GM18499 (cell line): ENCODE results near the gene ABTB2.
"Not testable (repeated sequence)": the region's sequence is repeated elsewhere in the genome, so short reads cannot be mapped to it uniquely, and the experiment has no call there.

Experiments
- ATAC-seq: cut with Tn5 transposase; IDR thresholded peaks from one replicate; pipeline ENCODE4 v1.9.1; 2021; ENCODE audit warnings: moderate number of reproducible peaks; ENCODE audit not compliant: insufficient read depth, unreplicated experiment

ABTB2 gene

GRCh38 chr11:34357701-34358257, at the start of gene ABTB2:
ABTB2 (minus strand) TSS chr11:34358010.
- peak; percentile 66 for ATAC-seq

GRCh38 chr11:34407121-34407813, 49.5 kb upstream of the ABTB2 start:
- no peak for ATAC-seq

- ATAC-seq: no peak
Observed at GRCh38 chr11:34406413-34406812, 48.6 kb upstream of the ABTB2 start.

- no peak for ATAC-seq
Observed at GRCh38 chr11:34405079-34405858, 47.5 kb upstream of the ABTB2 start.

- no peak for ATAC-seq
Observed at GRCh38 chr11:34404280-34404679, 46.5 kb upstream of the ABTB2 start.

- no peak for ATAC-seq
Observed at GRCh38 chr11:34403431-34403830, 45.6 kb upstream of the ABTB2 start.

- ATAC-seq: no peak
Observed at GRCh38 chr11:34397811-34398210, 40.0 kb upstream of the ABTB2 start.

- ATAC-seq: no peak
Observed at GRCh38 chr11:34397120-34397519, 39.3 kb upstream of the ABTB2 start.

GRCh38 chr11:34395916-34396550, 38.2 kb upstream of the ABTB2 start:
- ATAC-seq: no peak

- no peak for ATAC-seq
Observed at GRCh38 chr11:34394771-34395300, 37.0 kb upstream of the ABTB2 start.

GRCh38 chr11:34387653-34388052, 29.8 kb upstream of the ABTB2 start:
- ATAC-seq: no peak

GRCh38 chr11:34386356-34386755, 28.5 kb upstream of the ABTB2 start:
- not testable (repeated sequence) for ATAC-seq

- ATAC-seq: no peak
Observed at GRCh38 chr11:34382532-34383276, 24.9 kb upstream of the ABTB2 start.

- ATAC-seq: no peak
Observed at GRCh38 chr11:34381775-34382174, 24.0 kb upstream of the ABTB2 start.

GRCh38 chr11:34380696-34381095, 22.9 kb upstream of the ABTB2 start:
- ATAC-seq: no peak

GRCh38 chr11:34379539-34379938, 21.7 kb upstream of the ABTB2 start:
- no peak for ATAC-seq

- no peak for ATAC-seq
Observed at GRCh38 chr11:34379079-34379478, 21.3 kb upstream of the ABTB2 start.

- no peak for ATAC-seq
Observed at GRCh38 chr11:34373727-34374126, 15.9 kb upstream of the ABTB2 start.

- no peak for ATAC-seq
Observed at GRCh38 chr11:34366522-34366921, 8.7 kb upstream of the ABTB2 start.

GRCh38 chr11:34364102-34364501, 6.3 kb upstream of the ABTB2 start:
- ATAC-seq: no peak
